Heart left ventricle (tissue), 13 donors: ENCODE measurements around the gene KRT35.

Experiments used
- POLR2A ChIP-seq, 2 donors: fragments of 450-650 bp; IDR thresholded peaks; one replicate each; pipeline ENCODE4 v1.6.1; 2017; ENCODE audit warnings: antibody characterized with exemption in 2 of 2, mild to moderate bottlenecking in 2 of 2, moderate library complexity in 2 of 2
- TF ChIP-seq, protein P1 (sequence below), 12 donors: fragments of 200-600 bp; sonication (generic) in 4 of 12; IDR thresholded peaks; one replicate each; pipeline versions ENCODE4 v1.5.0 to v1.8.0; 2018 to 2022; ENCODE audit warnings: antibody characterized with exemption in 12 of 12, mild to moderate bottlenecking in 5 of 12
- donor health status: ischemic (EF 13 %, LVEDD 7.1; RV severe dilation, severe dysfunction).
- donor health status: DM: no; HTN: yes; CAD: no.
- donor health status: DM: no; HTN: no; CAD: no.
- donor health status: ischemic (EF 25% LVEDD 6.9; RV normal size, moderate dysfunction).
- donor health status: ischemic (EF 25% LVEDD 5.7; RV mildly dilated, moderate dysfunction).
- donor health status: ischemic (EF 35%, LVEDD 5.7; RV mildly dilated, moderate dysfunction).
- donor health status: nonischemic (EF 11% LVEDD 7.7; RV severe dilation, severe dysfunction).
- donor health status: DM: yes; HTN: yes; CAD: no.
- donor health status: PGD.
- donor health status: ischemic (EF 29% LVEDD 5.4; RV normal size, mild dysfunction).
- donor health status: nonischemic (EF 23%, LVEDD 6.1; RV moderate dilation, normal function).

DNA sequence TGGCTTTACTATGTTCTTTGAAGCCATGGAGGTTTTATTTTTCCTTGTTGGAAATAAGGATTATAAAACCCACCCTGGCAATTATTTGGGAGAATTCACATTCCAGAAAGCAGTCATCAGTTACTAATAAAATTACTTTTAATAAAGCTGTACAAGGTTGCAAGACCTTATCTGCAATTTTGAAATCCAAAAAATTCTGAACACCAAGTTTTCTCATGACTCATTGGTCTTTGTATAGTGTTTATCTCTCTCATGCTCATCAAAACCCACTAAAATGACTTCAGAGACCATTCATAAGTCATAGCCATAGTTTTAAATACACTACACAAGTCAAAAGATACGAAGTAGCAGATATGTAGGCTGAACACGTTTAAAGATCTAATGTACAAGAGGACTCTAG lies 34.1 kb downstream of the KRT35 start:
- TF ChIP-seq POLR2A (IDR thresholded peaks at IDR 0.05): no peak
- TF ChIP-seq, protein P1, sequence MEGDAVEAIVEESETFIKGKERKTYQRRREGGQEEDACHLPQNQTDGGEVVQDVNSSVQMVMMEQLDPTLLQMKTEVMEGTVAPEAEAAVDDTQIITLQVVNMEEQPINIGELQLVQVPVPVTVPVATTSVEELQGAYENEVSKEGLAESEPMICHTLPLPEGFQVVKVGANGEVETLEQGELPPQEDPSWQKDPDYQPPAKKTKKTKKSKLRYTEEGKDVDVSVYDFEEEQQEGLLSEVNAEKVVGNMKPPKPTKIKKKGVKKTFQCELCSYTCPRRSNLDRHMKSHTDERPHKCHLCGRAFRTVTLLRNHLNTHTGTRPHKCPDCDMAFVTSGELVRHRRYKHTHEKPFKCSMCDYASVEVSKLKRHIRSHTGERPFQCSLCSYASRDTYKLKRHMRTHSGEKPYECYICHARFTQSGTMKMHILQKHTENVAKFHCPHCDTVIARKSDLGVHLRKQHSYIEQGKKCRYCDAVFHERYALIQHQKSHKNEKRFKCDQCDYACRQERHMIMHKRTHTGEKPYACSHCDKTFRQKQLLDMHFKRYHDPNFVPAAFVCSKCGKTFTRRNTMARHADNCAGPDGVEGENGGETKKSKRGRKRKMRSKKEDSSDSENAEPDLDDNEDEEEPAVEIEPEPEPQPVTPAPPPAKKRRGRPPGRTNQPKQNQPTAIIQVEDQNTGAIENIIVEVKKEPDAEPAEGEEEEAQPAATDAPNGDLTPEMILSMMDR (IDR thresholded peaks at IDR 0.05): no peak
